ENCODE results near the gene PRDM12.

PRDM12 gene

DNA sequence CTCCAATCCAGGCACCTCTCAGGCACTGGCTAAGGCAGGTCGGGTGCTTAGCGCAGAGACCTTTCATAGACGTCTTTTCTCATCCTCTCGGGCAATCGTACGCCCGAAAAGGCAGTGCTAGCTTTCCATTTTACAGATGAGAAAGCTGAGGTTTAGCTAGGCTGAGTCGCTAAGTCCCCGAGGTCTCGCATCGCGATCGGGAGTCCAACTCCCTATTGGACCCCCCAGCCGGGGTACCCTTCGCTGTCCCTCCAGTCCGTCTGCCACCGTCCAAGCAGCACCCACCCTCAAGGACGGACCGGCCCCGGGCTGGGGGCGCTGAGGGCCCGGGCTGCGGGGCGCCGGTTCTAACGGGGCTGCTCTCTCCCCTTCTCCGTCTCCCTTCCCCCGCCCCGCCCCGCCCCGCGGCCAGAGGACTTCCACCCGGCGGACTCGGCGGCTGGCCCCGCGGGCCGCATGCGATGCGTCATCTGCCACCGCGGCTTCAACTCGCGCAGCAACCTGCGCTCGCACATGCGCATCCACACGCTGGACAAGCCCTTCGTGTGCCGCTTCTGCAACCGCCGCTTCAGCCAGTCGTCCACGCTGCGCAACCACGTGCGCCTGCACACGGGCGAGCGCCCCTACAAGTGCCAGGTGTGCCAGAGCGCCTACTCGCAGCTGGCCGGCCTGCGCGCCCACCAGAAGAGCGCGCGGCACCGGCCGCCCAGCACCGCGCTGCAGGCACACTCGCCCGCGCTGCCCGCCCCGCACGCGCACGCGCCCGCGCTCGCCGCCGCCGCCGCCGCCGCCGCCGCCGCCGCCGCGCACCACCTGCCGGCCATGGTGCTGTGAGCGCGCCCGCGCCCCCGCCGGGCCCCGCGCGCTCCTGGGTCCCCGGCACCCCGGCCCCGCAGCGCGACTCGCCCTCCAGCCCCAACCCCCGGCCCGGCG is 16.7 kb downstream of the PRDM12 start:
- H4K12ac ChIP-seq (ENCODE audit: low read depth, low read length) = no peak overlapping the region
- no CpG with 5 or more reads among the region's 116 CpGs for WGBS (ENCODE audit: extremely low coverage, insufficient coverage, insufficient read length)
- no peaks in the 10 kb centered on the region for H3K79me1 ChIP-seq (ENCODE audit: low read length)
- H3K27ac ChIP-seq (ENCODE audit: low read depth, low read length) = no peak overlapping the region
- H3K36me3 ChIP-seq (ENCODE audit: control insufficient read depth in 1 of 2, insufficient read depth in 2 of 2, low read length in 2 of 2) = no peaks in the 10 kb centered on the region
- no peak overlapping the region for H2AK5ac ChIP-seq (ENCODE audit: low read length)
- H4K8ac ChIP-seq (ENCODE audit: low read depth, low read length) = no peak overlapping the region
- H2BK5ac ChIP-seq (ENCODE audit: low read depth, low read length, poor library complexity) = no peak overlapping the region
- H3K79me2 ChIP-seq (ENCODE audit: control insufficient read depth, insufficient read depth, low read length, poor library complexity) = no peaks in the 10 kb centered on the region
- no peak overlapping the region for H3K23ac ChIP-seq (ENCODE audit: low read length)
- DNase-seq = peak; percentile 88 to 94
- peak overlapping the region; percentile 50 for H2AFZ ChIP-seq (ENCODE audit: insufficient read depth, low read length, poor library complexity)
- no peak overlapping the region for H3K18ac ChIP-seq (ENCODE audit: low read length)
- H2BK120ac ChIP-seq (ENCODE audit: insufficient read depth, low read length, poor library complexity) = no peak overlapping the region
- no peak overlapping the region for H4K91ac ChIP-seq (ENCODE audit: low read depth, low read length)
- H2BK12ac ChIP-seq (ENCODE audit: low read length) = no peak overlapping the region
- peak overlapping the region; percentile 100 for H3K4me2 ChIP-seq (ENCODE audit: low read length)
- peaks cover 3% of the 10 kb centered on the region for H3K9me3 ChIP-seq (ENCODE audit: insufficient read depth, low read depth, low read length)
- peak overlapping the region; percentile 77 for H3K4me3 ChIP-seq (ENCODE audit: low read depth, low read length)
- no peak overlapping the region for H3K14ac ChIP-seq (ENCODE audit: low read length)
- H3K27me3 ChIP-seq (ENCODE audit: insufficient read depth, low read length) = peaks cover 22% of the 10 kb centered on the region
- peaks cover 12 to 13% of the 10 kb centered on the region in 2 experiments for H3K4me1 ChIP-seq (ENCODE audit: control insufficient read depth in 1 of 2, insufficient read depth in 2 of 2, low read length in 2 of 2)
- H3K9ac ChIP-seq (ENCODE audit: low read length) = no peak overlapping the region
- H3K4ac ChIP-seq (ENCODE audit: low read depth, low read length) = no peak overlapping the region

GRCh38 chr9:130681769-130682420 is 17.5 kb downstream of the PRDM12 start:
- DNase-seq = no peak
- H3K79me2 ChIP-seq (ENCODE audit: control insufficient read depth, insufficient read depth, low read length, poor library complexity) = no peaks in the 10 kb centered on the region
- H3K23ac ChIP-seq (ENCODE audit: low read length) = no peak overlapping the region
- H3K9me3 ChIP-seq (ENCODE audit: insufficient read depth, low read depth, low read length) = peaks cover 3% of the 10 kb centered on the region
- no peaks in the 10 kb centered on the region for H3K79me1 ChIP-seq (ENCODE audit: low read length)
- peak overlapping the region; percentile 16 for H4K12ac ChIP-seq (ENCODE audit: low read depth, low read length)
- no CpG with 5 or more reads among the region's 45 CpGs for WGBS (ENCODE audit: extremely low coverage, insufficient coverage, insufficient read length)
- H3K27me3 ChIP-seq (ENCODE audit: insufficient read depth, low read length) = peaks cover 22% of the 10 kb centered on the region
- no peak overlapping the region for H4K91ac ChIP-seq (ENCODE audit: low read depth, low read length)
- no peaks in the 10 kb centered on the region for H3K36me3 ChIP-seq (ENCODE audit: control insufficient read depth in 1 of 2, insufficient read depth in 2 of 2, low read length in 2 of 2)
- H3K18ac ChIP-seq (ENCODE audit: low read length) = no peak overlapping the region
- no peak overlapping the region for H2BK5ac ChIP-seq (ENCODE audit: low read depth, low read length, poor library complexity)
- peak overlapping the region; percentile 22 for H4K8ac ChIP-seq (ENCODE audit: low read depth, low read length)
- H3K27ac ChIP-seq (ENCODE audit: low read depth, low read length) = no peak overlapping the region
- H3K4me1 ChIP-seq (ENCODE audit: control insufficient read depth in 1 of 2, insufficient read depth in 2 of 2, low read length in 2 of 2) = peaks cover 12 to 13% of the 10 kb centered on the region in 2 experiments
- no peak overlapping the region for H3K9ac ChIP-seq (ENCODE audit: low read length)
- H3K4ac ChIP-seq (ENCODE audit: low read depth, low read length) = no peak overlapping the region
- peak overlapping the region; percentile 61 for H3K4me3 ChIP-seq (ENCODE audit: low read depth, low read length)
- no peak overlapping the region for H2AK5ac ChIP-seq (ENCODE audit: low read length)
- H2BK120ac ChIP-seq (ENCODE audit: insufficient read depth, low read length, poor library complexity) = no peak overlapping the region
- H3K4me2 ChIP-seq (ENCODE audit: low read length) = peak overlapping the region; percentile 100
- H2BK12ac ChIP-seq (ENCODE audit: low read length) = no peak overlapping the region
- peak overlapping the region; percentile 61 for H2AFZ ChIP-seq (ENCODE audit: insufficient read depth, low read length, poor library complexity)
- H3K14ac ChIP-seq (ENCODE audit: low read length) = no peak overlapping the region

DNA sequence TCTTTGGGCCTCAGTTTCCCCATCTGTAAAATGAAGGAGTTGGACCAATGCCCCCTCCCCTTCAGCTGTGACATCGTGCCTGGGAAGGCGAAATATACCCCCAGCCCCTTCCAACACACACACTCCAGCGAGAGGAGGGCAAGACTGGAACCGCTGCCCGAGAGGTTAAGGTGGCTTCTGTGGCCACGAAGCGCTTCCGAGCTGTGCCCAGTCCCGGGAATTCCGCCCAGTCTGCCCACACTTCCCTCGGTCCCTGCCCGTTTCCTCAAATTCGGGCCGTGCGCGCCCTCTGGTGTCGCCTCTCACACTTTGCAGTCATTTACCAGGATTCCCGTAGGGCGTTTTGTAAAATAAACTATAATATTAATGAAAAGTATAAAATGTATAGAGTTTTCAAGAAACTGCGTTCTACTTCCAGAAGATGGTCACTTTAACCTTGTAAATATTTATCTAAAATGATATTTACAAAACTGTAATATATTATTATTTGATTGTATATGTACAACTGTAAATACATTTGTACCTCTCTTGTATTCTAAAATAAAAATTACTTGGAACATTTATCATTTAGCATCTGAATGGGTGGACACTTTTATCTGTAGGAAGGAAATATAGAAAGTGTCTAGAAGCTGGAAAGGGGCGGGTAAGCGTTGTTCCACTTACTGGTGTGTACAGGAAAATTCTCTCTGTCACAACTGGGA is 18.2 kb downstream of the PRDM12 start:
- no peak overlapping the region for H2AFZ ChIP-seq (ENCODE audit: insufficient read depth, low read length, poor library complexity)
- DNase-seq = peak; percentile 80 to 93
- no peak overlapping the region for H2BK5ac ChIP-seq (ENCODE audit: low read depth, low read length, poor library complexity)
- no peak overlapping the region for H3K4me3 ChIP-seq (ENCODE audit: low read depth, low read length)
- no peak overlapping the region for H4K12ac ChIP-seq (ENCODE audit: low read depth, low read length)
- no peaks in the 10 kb centered on the region for H3K79me1 ChIP-seq (ENCODE audit: low read length)
- no peaks in the 10 kb centered on the region for H3K36me3 ChIP-seq (ENCODE audit: control insufficient read depth in 1 of 2, insufficient read depth in 2 of 2, low read length in 2 of 2)
- no peak overlapping the region for H2BK120ac ChIP-seq (ENCODE audit: insufficient read depth, low read length, poor library complexity)
- WGBS (ENCODE audit: extremely low coverage, insufficient coverage, insufficient read length) = no CpG with 5 or more reads among the region's 22 CpGs
- peaks cover 22% of the 10 kb centered on the region for H3K27me3 ChIP-seq (ENCODE audit: insufficient read depth, low read length)
- H2AK5ac ChIP-seq (ENCODE audit: low read length) = no peak overlapping the region
- no peak overlapping the region for H3K9ac ChIP-seq (ENCODE audit: low read length)
- H3K4me2 ChIP-seq (ENCODE audit: low read length) = peak overlapping the region; percentile 100
- H3K27ac ChIP-seq (ENCODE audit: low read depth, low read length) = no peak overlapping the region
- H3K79me2 ChIP-seq (ENCODE audit: control insufficient read depth, insufficient read depth, low read length, poor library complexity) = no peaks in the 10 kb centered on the region
- H3K14ac ChIP-seq (ENCODE audit: low read length) = no peak overlapping the region
- H3K23ac ChIP-seq (ENCODE audit: low read length) = no peak overlapping the region
- H4K8ac ChIP-seq (ENCODE audit: low read depth, low read length) = no peak overlapping the region
- peaks cover 12 to 13% of the 10 kb centered on the region in 2 experiments for H3K4me1 ChIP-seq (ENCODE audit: control insufficient read depth in 1 of 2, insufficient read depth in 2 of 2, low read length in 2 of 2)
- H3K18ac ChIP-seq (ENCODE audit: low read length) = no peak overlapping the region
- no peak overlapping the region for H2BK12ac ChIP-seq (ENCODE audit: low read length)
- no peak overlapping the region for H3K4ac ChIP-seq (ENCODE audit: low read depth, low read length)
- no peak overlapping the region for H4K91ac ChIP-seq (ENCODE audit: low read depth, low read length)
- H3K9me3 ChIP-seq (ENCODE audit: insufficient read depth, low read depth, low read length) = peaks cover 3% of the 10 kb centered on the region

DNA sequence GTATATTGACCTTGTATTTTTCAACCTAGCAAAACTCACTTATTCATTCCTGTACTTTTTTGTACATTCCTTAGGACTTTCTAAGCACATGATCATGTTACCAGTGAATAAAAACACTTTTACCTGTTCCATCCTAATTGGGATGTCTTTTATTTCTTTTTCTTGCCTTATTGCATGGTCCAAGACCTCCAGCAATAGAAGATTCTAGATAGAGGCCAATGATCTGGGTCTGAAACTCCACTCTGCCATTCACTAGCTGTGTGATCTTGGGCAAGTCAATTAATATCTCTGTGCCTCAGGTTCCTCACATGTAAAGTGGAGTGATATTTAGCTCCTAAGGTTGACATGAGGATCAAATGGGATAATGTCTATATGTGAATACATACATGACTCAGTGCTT is 20.7 kb downstream of the PRDM12 start:
- no peaks in the 10 kb centered on the region for H3K36me3 ChIP-seq (ENCODE audit: control insufficient read depth in 1 of 2, insufficient read depth in 2 of 2, low read length in 2 of 2)
- H3K14ac ChIP-seq (ENCODE audit: low read length) = no peak overlapping the region
- DNase-seq = no peak
- H4K91ac ChIP-seq (ENCODE audit: low read depth, low read length) = no peak overlapping the region
- no peak overlapping the region for H3K4ac ChIP-seq (ENCODE audit: low read depth, low read length)
- H3K9ac ChIP-seq (ENCODE audit: low read length) = no peak overlapping the region
- H4K12ac ChIP-seq (ENCODE audit: low read depth, low read length) = no peak overlapping the region
- no peak overlapping the region for H2AFZ ChIP-seq (ENCODE audit: insufficient read depth, low read length, poor library complexity)
- H3K18ac ChIP-seq (ENCODE audit: low read length) = no peak overlapping the region
- H2AK5ac ChIP-seq (ENCODE audit: low read length) = no peak overlapping the region
- H3K4me2 ChIP-seq (ENCODE audit: low read length) = no peak overlapping the region
- H3K79me1 ChIP-seq (ENCODE audit: low read length) = no peaks in the 10 kb centered on the region
- H3K9me3 ChIP-seq (ENCODE audit: insufficient read depth, low read depth, low read length) = peaks cover 3% of the 10 kb centered on the region
- no peak overlapping the region for H2BK12ac ChIP-seq (ENCODE audit: low read length)
- no peak overlapping the region for H3K4me3 ChIP-seq (ENCODE audit: low read depth, low read length)
- H2BK120ac ChIP-seq (ENCODE audit: insufficient read depth, low read length, poor library complexity) = no peak overlapping the region
- H3K4me1 ChIP-seq (ENCODE audit: control insufficient read depth in 1 of 2, insufficient read depth in 2 of 2, low read length in 2 of 2) = peaks cover 12 to 13% of the 10 kb centered on the region in 2 experiments
- H3K27me3 ChIP-seq (ENCODE audit: insufficient read depth, low read length) = peaks cover 15% of the 10 kb centered on the region
- H3K27ac ChIP-seq (ENCODE audit: low read depth, low read length) = no peak overlapping the region
- H2BK5ac ChIP-seq (ENCODE audit: low read depth, low read length, poor library complexity) = no peak overlapping the region
- no peak overlapping the region for H3K23ac ChIP-seq (ENCODE audit: low read length)
- H3K79me2 ChIP-seq (ENCODE audit: control insufficient read depth, insufficient read depth, low read length, poor library complexity) = no peaks in the 10 kb centered on the region
- no peak overlapping the region for H4K8ac ChIP-seq (ENCODE audit: low read depth, low read length)

Measured in trophoblast cell (in vitro differentiated cells and primary cell).